Smooth muscle cell (in vitro differentiated cells): ENCODE measurements around the gene TGM3. TPM values are rescaled to one million over a fixed set of nuclear protein-coding genes. Genes with fewer than 3 reads are reported as not detected.
A peak's percentile ranks its signal among the peaks of the same experiment; 100 is the strongest.

Experiments used
- DNase-seq: peaks from one replicate; lab custom pipeline; 2025; ENCODE audit not compliant: unreplicated experiment; lab: John Stamatoyannopoulos, UW
- H2AFZ ChIP-seq: fragments of 200-600 bp; sonication (generic); 2 replicates; pipeline ENCODE4 v1.6.0; 2016; ENCODE audit warnings: antibody characterized with exemption, low read depth, mild to moderate bottlenecking
- H3F3A ChIP-seq: fragments of 200-600 bp; sonication (generic); 2 replicates; pipeline ENCODE4 v1.6.0; 2017; ENCODE audit warnings: antibody characterized with exemption, low read depth
- H3K27ac ChIP-seq: fragments of 200-600 bp; sonication (generic); 2 replicates; pipeline ENCODE4 v1.5.1; 2016; ENCODE audit warnings: low read depth, mild to moderate bottlenecking
- H3K27me3 ChIP-seq: fragments of 200-600 bp; sonication (generic); 2 replicates; pipeline ENCODE4 v1.6.1; 2016; ENCODE audit warnings: low read depth, mild to moderate bottlenecking
- H3K36me3 ChIP-seq: fragments of 200-600 bp; sonication (generic); 2 replicates; pipeline ENCODE4 v1.5.1; 2016; ENCODE audit warnings: low read depth
- H3K4me1 ChIP-seq: fragments of 200-600 bp; sonication (generic); 2 replicates; pipeline ENCODE4 v1.5.1; 2016; ENCODE audit warnings: low read depth
- H3K4me2 ChIP-seq: fragments of 200-600 bp; sonication (generic); 2 replicates; pipeline ENCODE4 v1.6.0; 2016; ENCODE audit warnings: mild to moderate bottlenecking
- H3K4me3 ChIP-seq: fragments of 200-600 bp; sonication (generic); 2 replicates; pipeline ENCODE4 v1.5.1; 2016; ENCODE audit warnings: mild to moderate bottlenecking
- H3K79me2 ChIP-seq: fragments of 200-600 bp; sonication (generic); 2 replicates; pipeline ENCODE4 v1.6.0; 2016; ENCODE audit warnings: low read depth, mild to moderate bottlenecking
- H3K9ac ChIP-seq: fragments of 200-600 bp; sonication (generic); 2 replicates; pipeline ENCODE4 v1.6.0; 2016; ENCODE audit warnings: low read depth
- H3K9me3 ChIP-seq: fragments of 200-600 bp; sonication (generic); replicated peaks from 2 replicates; pipeline ENCODE4 v1.5.1; 2016; ENCODE audit warnings: low read depth
- H4K20me1 ChIP-seq: fragments of 200-600 bp; sonication (generic); 2 replicates; pipeline ENCODE4 v1.6.0; 2016; ENCODE audit warnings: low read depth
- CTCF ChIP-seq: fragments of 200-600 bp; sonication (generic); IDR thresholded peaks from 2 replicates; pipeline ENCODE4 v1.5.1; 2017; ENCODE audit warnings: borderline replicate concordance, mild to moderate bottlenecking, antibody characterized with exemption; ENCODE audit not compliant: insufficient read depth, poor library complexity, severe bottlenecking
- WGBS: methylation state at CpG from one replicate; pipeline ENCODE4 v1.1.7; 2016; ENCODE audit warnings: low lambda C conversion rate; 5-methylcytosine and 5-hydroxymethylcytosine counted together
- polyA plus RNA-seq: library from polyadenylated mRNA; unstranded; fragments of >200 nt; fragmentation: Nextera tagmentation; extraction: Ambion mirVana; gene quantifications from 2 replicates; pipeline ENCODE4 v1.2.1, GENCODE V29; 2016
- total RNA-seq: library from RNA; depleted of rRNA; stranded (reverse); fragments of >200 nt; gene quantifications from 2 replicates; pipeline ENCODE4 v1.2.3, GENCODE V29; 2014

The TGM3 gene
- total and polyA plus RNA-seq, 2 experiments from 2014 or later, result 0.43 to 0.54 TPM

GRCh38 chr20:2287504-2287903 is 8.3 kb upstream of the TGM3 start:
- no peak overlapping the region for H3K9ac ChIP-seq
- no peaks in the 10 kb centered on the region for H3K79me2 ChIP-seq
- WGBS, result 95% methylated on average over 3 of the region's 3 CpGs
- no peaks in the 10 kb centered on the region for H3F3A ChIP-seq
- no peaks in the 10 kb centered on the region for H3K4me1 ChIP-seq
- H3K9me3 ChIP-seq, result no peaks in the 10 kb centered on the region
- no peaks in the 10 kb centered on the region for H3K27me3 ChIP-seq
- no peak overlapping the region for H3K4me2 ChIP-seq
- no peaks in the 10 kb centered on the region for H3K36me3 ChIP-seq
- no peaks in the 10 kb centered on the region for H4K20me1 ChIP-seq
- TF ChIP-seq CTCF, result no peak
- no peak overlapping the region for H3K27ac ChIP-seq
- H3K4me3 ChIP-seq, result no peak overlapping the region
- no peak overlapping the region for H2AFZ ChIP-seq
- DNase-seq, result no peak

- H3K9ac ChIP-seq, result no peak overlapping the region
- H3K79me2 ChIP-seq, result no peaks in the 10 kb centered on the region
- no peak overlapping the region for H3K27ac ChIP-seq
- 39% methylated on average over 11 of the region's 11 CpGs for WGBS
- H2AFZ ChIP-seq, result peak overlapping the region; percentile 46
- no peaks in the 10 kb centered on the region for H4K20me1 ChIP-seq
- H3K9me3 ChIP-seq, result no peaks in the 10 kb centered on the region
- H3K27me3 ChIP-seq, result no peaks in the 10 kb centered on the region
- no peaks in the 10 kb centered on the region for H3K4me1 ChIP-seq
- no peaks in the 10 kb centered on the region for H3K36me3 ChIP-seq
- TF ChIP-seq CTCF, result no peak
- H3K4me2 ChIP-seq, result no peak overlapping the region
- DNase-seq, result no peak
- no peak overlapping the region for H3K4me3 ChIP-seq
- no peaks in the 10 kb centered on the region for H3F3A ChIP-seq
Observed at GRCh38 chr20:2289475-2289874, 6.3 kb upstream of the TGM3 start.

- no peaks in the 10 kb centered on the region for H3K79me2 ChIP-seq
- no peaks in the 10 kb centered on the region for H3K9me3 ChIP-seq
- no peaks in the 10 kb centered on the region for H4K20me1 ChIP-seq
- no peak overlapping the region for H3K4me2 ChIP-seq
- no peaks in the 10 kb centered on the region for H3F3A ChIP-seq
- no peak for TF ChIP-seq CTCF
- no peak overlapping the region for H2AFZ ChIP-seq
- no peak for DNase-seq
- H3K27me3 ChIP-seq, result no peaks in the 10 kb centered on the region
- WGBS, result 92% methylated on average over 5 of the region's 5 CpGs
- no peaks in the 10 kb centered on the region for H3K36me3 ChIP-seq
- no peaks in the 10 kb centered on the region for H3K4me1 ChIP-seq
- no peak overlapping the region for H3K9ac ChIP-seq
- no peak overlapping the region for H3K27ac ChIP-seq
- no peak overlapping the region for H3K4me3 ChIP-seq
Observed at GRCh38 chr20:2290486-2290885, 5.3 kb upstream of the TGM3 start.

GRCh38 chr20:2292416-2293110 is 3.2 kb upstream of the TGM3 start:
- no peak for DNase-seq
- no peaks in the 10 kb centered on the region for H3K9me3 ChIP-seq
- peak overlapping the region; percentile 35 for H3K4me2 ChIP-seq
- no peaks in the 10 kb centered on the region for H3K36me3 ChIP-seq
- no peaks in the 10 kb centered on the region for H4K20me1 ChIP-seq
- no peaks in the 10 kb centered on the region for H3K27me3 ChIP-seq
- peaks cover 13% of the 10 kb centered on the region for H3K4me1 ChIP-seq
- TF ChIP-seq CTCF, result no peak
- H2AFZ ChIP-seq, result no peak overlapping the region
- H3F3A ChIP-seq, result no peaks in the 10 kb centered on the region
- H3K9ac ChIP-seq, result no peak overlapping the region
- no peak overlapping the region for H3K4me3 ChIP-seq
- H3K79me2 ChIP-seq, result no peaks in the 10 kb centered on the region
- WGBS, result 52% methylated on average over 8 of the region's 8 CpGs
- H3K27ac ChIP-seq, result no peak overlapping the region
